ENCODE measurements around the gene R3HDM4. TPM values are rescaled to one million over a fixed set of nuclear protein-coding genes. Genes with fewer than 3 reads are reported as not detected.

R3HDM4 gene
- total and polyA plus RNA-seq, 3 experiments from 2014 or later = 60.7 to 197 (median 65.2) TPM

GRCh38 chr19:926323-926588, 13.2 kb upstream of the R3HDM4 start:
- H3K4me1 Mint-ChIP-seq = peaks cover 4 to 29% (median 12%) of the 10 kb centered on the region in 3 donors
- H3K27ac ChIP-seq (ENCODE audit: low read depth, low read length) = peak overlapping the region; percentile 70
- POLR2A ChIA-PET = interaction anchor here (0.6 kb wide), 1 partner anchor 99 kb away, joined by 4 read pairs; no protein-coding TSS in a partner anchor

GRCh38 chr19:925526-926322, 12.7 kb upstream of the R3HDM4 start, which contains the start of gene ARID3A:
TSS of gene ARID3A (plus strand) at chr19:926035. CDS start at chr19:929529, 3,494 bp downstream.
- CTCF ChIA-PET = interaction anchor here (7.0 kb wide), 1 partner anchor 58 kb away, joined by 116 read pairs; the partner anchor contains the start of gene WDR18
- Mint-ChIP-seq H3K27ac (peak within 1 kb of the TSS in 7 of 8 donors; percentile 21 to 91 (median 76)), H3K9me3 (no peaks in the 10 kb centered on the region), H3K36me3 (peaks cover 0 to 3% (median 0%) of the 10 kb centered on the region in 3 donors), H3K27me3 (no peaks in the 10 kb centered on the region), H3K4me3 (peak within 1 kb of the TSS; percentile 76 to 92 (median 83)), H3K4me1 (peaks cover 4 to 30% (median 15%) of the 10 kb centered on the region in 3 donors)
- Histone ChIP-seq H3K9me3 (ENCODE audit: low read length) (no peaks in the 10 kb centered on the region), H3K27ac (ENCODE audit: low read depth, low read length) (peak within 1 kb of the TSS; percentile 74), H3K4me1 (ENCODE audit: insufficient read depth, low read length) (peaks cover 18% of the 10 kb centered on the region), H3K4me3 (ENCODE audit: low read length) (peak within 1 kb of the TSS; percentile 84), H3K27me3 (ENCODE audit: insufficient read depth, low read length, poor library complexity, severe bottlenecking) (no peaks in the 10 kb centered on the region), H3K36me3 (ENCODE audit: insufficient read depth, low read length) (no peaks in the 10 kb centered on the region)
- DNase-seq = peak; percentile 60 to 82 (median 74)
- POLR2A ChIA-PET = no interaction called here

More at GRCh38 chr19:926323-926588, 13.2 kb upstream of the R3HDM4 start:
- Histone ChIP-seq H3K9me3 (ENCODE audit: low read length) (no peaks in the 10 kb centered on the region), H3K36me3 (ENCODE audit: insufficient read depth, low read length) (no peaks in the 10 kb centered on the region), H3K4me1 (ENCODE audit: insufficient read depth, low read length) (peaks cover 13% of the 10 kb centered on the region), H3K4me3 (ENCODE audit: low read length) (peak overlapping the region; percentile 47), H3K27me3 (ENCODE audit: insufficient read depth, low read length, poor library complexity, severe bottlenecking) (no peaks in the 10 kb centered on the region)
- H3K36me3 Mint-ChIP-seq = peaks cover 0 to 3% (median 0%) of the 10 kb centered on the region in 3 donors
- CTCF ChIA-PET = interaction anchor here (1.0 kb wide), 1 partner anchor 132 kb away, joined by 3 read pairs; no protein-coding TSS in a partner anchor
- DNase-seq = no peak
- no peaks in the 10 kb centered on the region for H3K27me3 Mint-ChIP-seq
- peak overlapping the region; percentile 62 to 91 (median 73) for H3K4me3 Mint-ChIP-seq
- peak overlapping the region in 1 of 8 donors; percentile 24 for H3K27ac Mint-ChIP-seq
- no peaks in the 10 kb centered on the region for H3K9me3 Mint-ChIP-seq

GRCh38 chr19:925087-925525, 12.1 kb upstream of the R3HDM4 start:
- Mint-ChIP-seq H3K36me3 (peaks cover 0 to 4% (median 0%) of the 10 kb centered on the region in 3 donors), H3K9me3 (no peaks in the 10 kb centered on the region), H3K4me3 (peak overlapping the region; percentile 76 to 92 (median 77)), H3K4me1 (peaks cover 4 to 32% (median 17%) of the 10 kb centered on the region in 3 donors), H3K27ac (peak overlapping the region in 7 of 8 donors; percentile 21 to 80 (median 76)), H3K27me3 (no peaks in the 10 kb centered on the region)
- peak in 1 of 5 donors; percentile 71 for DNase-seq
- Histone ChIP-seq H3K27me3 (ENCODE audit: insufficient read depth, low read length, poor library complexity, severe bottlenecking) (no peaks in the 10 kb centered on the region), H3K4me3 (ENCODE audit: low read length) (peak overlapping the region; percentile 84), H3K9me3 (ENCODE audit: low read length) (no peaks in the 10 kb centered on the region), H3K36me3 (ENCODE audit: insufficient read depth, low read length) (no peaks in the 10 kb centered on the region), H3K4me1 (ENCODE audit: insufficient read depth, low read length) (peaks cover 21% of the 10 kb centered on the region), H3K27ac (ENCODE audit: low read depth, low read length) (peak overlapping the region; percentile 74)
- POLR2A ChIA-PET = interaction anchor here (1.0 kb wide), 1 partner anchor 64 kb away, joined by 4 read pairs; no protein-coding TSS in a partner anchor
- CTCF ChIA-PET = interaction anchor here (0.6 to 9.6 kb wide), 6 partner anchors 58 to 155 kb away, joined by 3 to 116 read pairs (median 16); partner anchors contain the start of gene WDR18

- H3K4me3 Mint-ChIP-seq = peak overlapping the region; percentile 75 to 92 (median 79)
- peak overlapping the region in 2 of 8 donors; percentile 78 to 81 for H3K27ac Mint-ChIP-seq
- no peaks in the 10 kb centered on the region for H3K27me3 ChIP-seq (ENCODE audit: insufficient read depth, low read length, poor library complexity, severe bottlenecking)
- peaks cover 4 to 34% (median 17%) of the 10 kb centered on the region in 3 donors for H3K4me1 Mint-ChIP-seq
- H3K27me3 Mint-ChIP-seq = no peaks in the 10 kb centered on the region
- CTCF ChIA-PET = interaction anchor here (0.6 to 9.6 kb wide), 6 partner anchors 59 to 155 kb away, joined by 3 to 116 read pairs (median 16); partner anchors contain the start of gene WDR18
- peak overlapping the region; percentile 74 for H3K27ac ChIP-seq (ENCODE audit: low read depth, low read length)
- DNase-seq = no peak
- H3K4me1 ChIP-seq (ENCODE audit: insufficient read depth, low read length) = peaks cover 21% of the 10 kb centered on the region
- POLR2A ChIA-PET = interaction anchor here (1.0 kb wide), 1 partner anchor 63 kb away, joined by 4 read pairs; no protein-coding TSS in a partner anchor
- H3K36me3 Mint-ChIP-seq = peaks cover 0 to 1% (median 0%) of the 10 kb centered on the region in 3 donors
- no peaks in the 10 kb centered on the region for H3K9me3 Mint-ChIP-seq
- peak overlapping the region; percentile 84 for H3K4me3 ChIP-seq (ENCODE audit: low read length)
- H3K9me3 ChIP-seq (ENCODE audit: low read length) = no peaks in the 10 kb centered on the region
- H3K36me3 ChIP-seq (ENCODE audit: insufficient read depth, low read length) = no peaks in the 10 kb centered on the region
Observed at GRCh38 chr19:924553-925086, 11.6 kb upstream of the R3HDM4 start.

- CTCF ChIA-PET = interaction anchor here (1.0 to 9.6 kb wide), 15 partner anchors 11 to 151 kb away, joined by 3 to 116 read pairs (median 6); partner anchors contain the start of genes CFD, ELANE, MED16 and RNU6-9
- H3K27me3 ChIP-seq (ENCODE audit: insufficient read depth, low read length, poor library complexity, severe bottlenecking) = peaks cover 4% of the 10 kb centered on the region
- H3K27ac ChIP-seq (ENCODE audit: low read depth, low read length) = peak overlapping the region; percentile 9
- H3K27ac Mint-ChIP-seq = peak overlapping the region in 7 of 8 donors; percentile 36 to 90 (median 81)
- H3K27me3 Mint-ChIP-seq = peaks cover 2 to 5% of the 10 kb centered on the region in 2 donors
- no peaks in the 10 kb centered on the region for H3K9me3 Mint-ChIP-seq
- DNase-seq = peak; percentile 55 to 85 (median 68)
- peak overlapping the region; percentile 77 to 88 (median 81) for H3K4me3 Mint-ChIP-seq
- peaks cover 4 to 36% (median 17%) of the 10 kb centered on the region in 3 donors for H3K4me1 Mint-ChIP-seq
- peaks cover 29% of the 10 kb centered on the region for H3K4me1 ChIP-seq (ENCODE audit: insufficient read depth, low read length)
- H3K36me3 ChIP-seq (ENCODE audit: insufficient read depth, low read length) = no peaks in the 10 kb centered on the region
- H3K36me3 Mint-ChIP-seq = peaks cover 0 to 1% (median 0%) of the 10 kb centered on the region in 3 donors
- H3K9me3 ChIP-seq (ENCODE audit: low read length) = no peaks in the 10 kb centered on the region
- peak overlapping the region; percentile 45 for H3K4me3 ChIP-seq (ENCODE audit: low read length)
- POLR2A ChIA-PET = interaction anchor here (0.5 to 4.1 kb wide), 9 partner anchors 15 to 349 kb away, joined by 3 to 22 read pairs (median 3); partner anchors contain the start of genes MED16, RNU6-9 and WDR18
Observed at GRCh38 chr19:920051-920864, 7.2 kb upstream of the R3HDM4 start.

GRCh38 chr19:919199-920050, 6.4 kb upstream of the R3HDM4 start:
- H3K27me3 ChIP-seq (ENCODE audit: insufficient read depth, low read length, poor library complexity, severe bottlenecking) = peaks cover 4% of the 10 kb centered on the region
- Mint-ChIP-seq H3K27ac (peak overlapping the region in 1 of 8 donors; percentile 27), H3K4me1 (peaks cover 4 to 38% (median 17%) of the 10 kb centered on the region in 3 donors), H3K36me3 (peaks cover 0 to 1% (median 1%) of the 10 kb centered on the region in 3 donors), H3K27me3 (peaks cover 2 to 9% of the 10 kb centered on the region in 2 donors), H3K4me3 (peak overlapping the region in 6 of 7 donors; percentile 35 to 88 (median 66)), H3K9me3 (no peaks in the 10 kb centered on the region)
- peaks cover 24% of the 10 kb centered on the region for H3K4me1 ChIP-seq (ENCODE audit: insufficient read depth, low read length)
- peak overlapping the region; percentile 45 for H3K4me3 ChIP-seq (ENCODE audit: low read length)
- no peak overlapping the region for H3K27ac ChIP-seq (ENCODE audit: low read depth, low read length)
- POLR2A ChIA-PET = interaction anchor here (0.7 to 4.1 kb wide), 8 partner anchors 14 to 349 kb away, joined by 3 to 22 read pairs (median 4); partner anchors contain the start of genes MED16, RNU6-9 and WDR18
- DNase-seq = peak in 2 of 5 donors; percentile 44 to 69
- no peaks in the 10 kb centered on the region for H3K9me3 ChIP-seq (ENCODE audit: low read length)
- CTCF ChIA-PET = interaction anchor here (1.0 to 9.6 kb wide), 13 partner anchors 10 to 150 kb away, joined by 3 to 116 read pairs (median 6); partner anchors contain the start of genes CFD, ELANE, MED16 and RNU6-9
- no peaks in the 10 kb centered on the region for H3K36me3 ChIP-seq (ENCODE audit: insufficient read depth, low read length)
